Esophagus squamous epithelium (tissue), 4 donors: ENCODE measurements around the gene RPS29.
"Not testable (repeated sequence)": the region's sequence is repeated elsewhere in the genome, so short reads cannot be mapped to it uniquely, and the experiment has no call there.

Experiments
- CTCF ChIP-seq, 6 experiments: fragments of 450-650 bp in 4 of 6; fragments of 200-600 bp in 2 of 6; sonication (generic) in 2 of 6; IDR thresholded peaks; one replicate each; pipeline ENCODE4 v1.5.1; 2016 to 2019; ENCODE audit warnings: antibody characterized with exemption in 6 of 6, mild to moderate bottlenecking in 4 of 6, moderate library complexity in 4 of 6
- POLR2A ChIP-seq, 4 donors: fragments of 450-650 bp; IDR thresholded peaks; one replicate each; pipeline ENCODE4 v1.6.1; 2017; ENCODE audit warnings: antibody characterized with exemption in 4 of 4, mild to moderate bottlenecking in 4 of 4, moderate library complexity in 3 of 4

DNA sequence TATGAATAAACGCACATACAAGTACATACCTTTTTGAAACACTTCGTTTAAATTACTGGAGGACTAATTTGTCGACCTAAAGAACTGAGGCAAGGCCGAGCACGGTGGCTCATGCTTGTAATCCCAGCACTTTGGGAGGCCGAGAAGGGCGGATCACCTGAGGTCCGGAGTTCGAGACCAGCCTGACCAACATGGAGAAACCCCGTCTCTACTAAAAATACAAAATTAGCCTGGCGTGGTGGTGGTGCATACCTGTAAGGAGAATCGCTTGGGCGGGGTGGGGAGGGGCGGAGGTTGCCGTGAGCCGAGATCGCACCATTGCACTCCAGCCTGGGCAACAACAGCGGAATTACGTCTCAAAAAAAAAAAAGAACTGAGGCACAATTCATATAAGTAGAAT lies 33.1 kb upstream of the RPS29 start:
- not testable (repeated sequence) for TF ChIP-seq CTCF, POLR2A (IDR thresholded peaks at IDR 0.05)
